HG03457 (cell line): ENCODE results near the gene PPHLN1.
"Not testable (repeated sequence)": the region's sequence is repeated elsewhere in the genome, so short reads cannot be mapped to it uniquely, and the experiment has no call there.

Experiments
- ATAC-seq: cut with Tn5 transposase; IDR thresholded peaks from one replicate; pipeline ENCODE4 v1.9.1; 2021; ENCODE audit warnings: moderate number of reproducible peaks; ENCODE audit not compliant: unreplicated experiment

The PPHLN1 gene

GRCh38 chr12:42322567-42322966 is 3.4 kb upstream of the PPHLN1 start:
- ATAC-seq, result no peak

- no peak for ATAC-seq
Observed at GRCh38 chr12:42323856-42324255, 2.1 kb upstream of the PPHLN1 start.

- ATAC-seq, result no peak
Observed at GRCh38 chr12:42325326-42325652, 678 bp upstream of the PPHLN1 start.

- ATAC-seq, result peak; percentile 24
Observed at GRCh38 chr12:42326541-42327226, 717 bp downstream of the PPHLN1 start.

GRCh38 chr12:42327227-42327590 is 1.2 kb downstream of the PPHLN1 start:
- ATAC-seq, result no peak

DNA sequence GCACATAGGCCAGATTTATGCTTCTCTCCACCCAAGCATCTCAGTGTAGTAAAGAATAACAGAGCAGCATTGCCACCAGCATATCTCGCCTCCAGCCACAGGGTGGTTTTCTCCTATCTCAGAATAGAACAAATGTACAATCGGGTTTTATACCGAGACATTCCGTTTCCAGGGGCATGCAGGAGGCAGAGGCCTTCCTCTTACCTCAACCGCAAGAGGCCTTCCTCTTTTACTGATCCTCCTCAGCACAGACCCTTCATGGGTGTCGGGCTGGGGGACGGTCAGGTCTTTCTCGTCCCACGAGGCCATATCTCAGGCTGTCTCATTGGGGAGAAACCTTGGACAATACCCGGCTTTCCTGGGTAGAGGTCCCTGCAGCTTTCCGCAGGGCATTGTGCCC is 4.1 kb downstream of the PPHLN1 start:
- not testable (repeated sequence) for ATAC-seq

GRCh38 chr12:42332301-42333285 is 6.6 kb downstream of the PPHLN1 start:
- ATAC-seq, result no peak

GRCh38 chr12:42336286-42336685 is 10.3 kb downstream of the PPHLN1 start:
- ATAC-seq, result no peak

DNA sequence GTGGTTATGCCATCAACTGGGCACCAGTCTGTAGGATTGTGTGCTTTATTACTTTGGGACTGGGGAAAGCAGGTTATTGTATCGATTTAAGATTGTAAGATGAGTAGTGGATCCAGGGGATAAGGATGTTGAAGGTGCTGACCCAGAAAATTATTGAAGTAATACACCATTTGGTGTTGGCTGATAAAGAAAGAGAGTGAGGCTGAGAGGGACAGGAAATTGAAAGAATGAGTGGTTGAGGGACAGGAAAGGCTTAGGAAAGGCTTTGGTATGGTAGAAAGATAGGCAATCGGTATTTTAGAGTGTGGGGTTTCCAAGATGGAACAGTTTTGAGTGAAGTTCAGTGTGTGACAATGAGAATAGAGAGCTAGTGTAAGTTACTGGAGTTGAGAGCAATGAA is 12.3 kb downstream of the PPHLN1 start:
- no peak for ATAC-seq

- no peak for ATAC-seq
Observed at GRCh38 chr12:42342028-42342427, 16.1 kb downstream of the PPHLN1 start.

- no peak for ATAC-seq
Observed at GRCh38 chr12:42343721-42344120, 17.8 kb downstream of the PPHLN1 start.

- ATAC-seq, result no peak
Observed at GRCh38 chr12:42346403-42347002, 20.5 kb downstream of the PPHLN1 start.

GRCh38 chr12:42349119-42350020 is 23.4 kb downstream of the PPHLN1 start:
- not testable (repeated sequence) for ATAC-seq

- not testable (repeated sequence) for ATAC-seq
Observed at GRCh38 chr12:42350021-42350407, 24.0 kb downstream of the PPHLN1 start.

GRCh38 chr12:42356344-42356743 is 30.4 kb downstream of the PPHLN1 start:
- ATAC-seq, result no peak

- ATAC-seq, result peak; percentile 69
Observed at GRCh38 chr12:42360747-42361403, 34.9 kb downstream of the PPHLN1 start.

DNA sequence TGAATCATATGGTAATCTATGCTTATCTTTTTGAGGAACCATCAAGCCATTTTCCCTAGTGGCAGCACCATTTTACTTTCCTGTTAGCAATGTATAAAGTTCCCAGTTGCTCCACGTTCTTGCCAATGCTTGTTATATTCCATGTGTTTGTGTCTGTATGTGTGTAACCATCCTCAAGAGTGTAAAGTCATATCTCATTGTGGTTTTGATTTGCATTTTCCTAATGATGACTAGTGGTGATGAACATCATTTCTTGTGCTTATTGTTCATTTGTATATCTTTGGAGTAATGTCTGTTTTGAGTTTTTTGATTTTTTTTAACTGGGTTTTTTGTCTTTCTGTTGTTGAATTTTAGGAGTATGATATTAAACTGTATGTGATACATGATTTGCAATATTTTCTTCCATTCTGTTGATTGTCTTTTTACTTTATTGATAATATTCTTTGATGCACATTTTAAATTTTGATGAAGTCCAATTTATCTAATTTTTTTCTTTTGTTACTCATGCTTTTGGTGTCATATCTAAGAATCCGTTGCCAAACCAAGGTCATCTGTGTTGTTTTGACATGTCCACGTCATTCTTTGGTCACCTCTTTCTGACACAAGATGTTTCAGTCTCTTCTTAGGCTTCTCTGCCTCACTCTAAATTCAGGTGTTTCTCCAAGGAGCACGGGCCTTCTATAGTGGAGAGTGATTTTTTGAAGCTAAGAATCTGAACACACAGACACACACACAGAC is 36.1 kb downstream of the PPHLN1 start:
- ATAC-seq, result no peak

DNA sequence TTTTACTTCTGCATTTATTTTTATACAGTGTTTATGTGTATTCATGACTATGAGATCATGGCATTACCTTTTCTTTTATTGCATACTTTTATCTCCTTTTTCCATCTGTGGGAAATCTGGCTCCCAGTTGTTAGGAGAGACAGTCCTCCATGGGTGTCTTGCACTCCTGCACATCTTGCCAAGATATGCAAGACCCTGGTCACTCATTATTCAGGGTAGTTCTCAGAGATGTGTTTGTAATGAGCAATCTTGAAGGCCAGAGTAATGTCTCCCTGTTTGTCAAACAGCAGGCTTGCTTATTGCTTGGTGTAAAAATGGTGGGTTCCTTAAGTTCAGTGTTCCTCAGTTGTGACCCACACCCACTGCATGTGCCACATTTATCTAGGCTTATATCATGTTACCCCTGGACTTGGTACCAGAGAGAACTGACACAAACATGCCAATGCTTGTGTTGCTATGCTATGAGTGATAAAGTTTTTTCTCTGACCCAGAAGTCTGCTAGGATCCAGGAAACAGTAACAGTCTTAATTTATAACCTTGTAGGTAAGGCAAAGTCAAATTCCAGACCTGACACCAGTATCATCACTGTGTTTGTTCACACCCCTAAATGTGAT is 36.8 kb downstream of the PPHLN1 start:
- ATAC-seq, result no peak

DNA sequence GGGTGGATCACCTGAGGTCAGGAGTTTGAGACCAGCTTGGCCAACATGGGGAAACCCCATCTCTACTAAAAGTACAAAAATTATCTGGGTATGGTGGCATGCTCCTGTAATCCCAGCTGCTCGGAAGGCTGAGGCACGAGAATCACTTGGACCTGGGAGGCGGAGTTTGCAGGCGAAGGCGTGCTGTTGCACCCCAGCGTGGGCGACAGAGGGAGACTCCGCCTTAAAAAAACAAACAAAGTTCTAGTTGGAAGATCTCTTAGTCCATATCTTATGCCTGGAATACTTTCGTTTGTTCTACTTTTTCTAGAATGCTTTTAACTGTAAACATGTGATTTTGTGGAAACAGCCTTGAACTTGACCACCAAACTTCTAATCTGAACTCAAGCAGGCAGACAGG is 38.7 kb downstream of the PPHLN1 start:
- no peak for ATAC-seq
